Measurements from ENCODE around the gene RAPSN. TPM values are rescaled to one million over a fixed set of nuclear protein-coding genes. Genes with fewer than 3 reads are reported as not detected.
A peak's percentile ranks its signal among the peaks of the same experiment; 100 is the strongest.

The RAPSN gene
- polyA plus RNA-seq, 3 donors, result 1.2 TPM; not detected in 2

DNA sequence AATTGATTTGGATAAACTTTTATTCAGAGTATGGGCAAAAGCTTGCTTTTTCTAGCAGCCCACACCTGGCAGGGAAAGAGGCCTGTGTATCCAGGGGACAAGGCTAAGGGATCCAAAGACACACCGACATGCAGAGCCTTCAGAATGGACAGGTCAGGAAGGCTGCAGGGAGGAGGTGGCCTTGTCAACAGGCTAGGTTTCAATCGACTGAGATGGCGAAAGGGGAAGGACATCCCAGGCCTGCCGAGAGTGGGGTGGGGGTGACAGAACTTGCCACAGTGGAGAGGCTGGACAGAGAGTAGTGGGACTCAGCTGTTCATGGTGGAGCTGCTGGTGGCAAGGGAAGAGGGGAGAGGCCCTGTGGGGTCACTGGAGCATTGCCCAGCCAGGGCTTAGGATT, 45.8 kb downstream of the RAPSN start:
- Histone ChIP-seq H4K20me1 (ENCODE audit: insufficient read depth, low read length) (no peaks in the 10 kb centered on the region), H3K79me2 (ENCODE audit: insufficient read depth, low read length) (peaks cover 19% of the 10 kb centered on the region), H3K36me3 (replicated peaks in 1 of 2; ENCODE audit: control insufficient read depth in 1 of 2, insufficient read depth in 2 of 2, low read length in 2 of 2) (no peaks in the 10 kb centered on the region), H3K9me3 (replicated peaks in 1 of 2; ENCODE audit: control insufficient read depth in 1 of 2, insufficient read depth in 1 of 2, low read length in 2 of 2) (no peaks in the 10 kb centered on the region), H3K9ac (ENCODE audit: insufficient read depth, low read length, poor library complexity, severe bottlenecking) (no peak overlapping the region), H3K27me3 (ENCODE audit: control insufficient read depth in 2 of 2, insufficient read depth in 2 of 2, low read length in 2 of 2) (no peaks in the 10 kb centered on the region), H3K27ac (ENCODE audit: low read depth in 1 of 2, low read length in 2 of 2) (no peak overlapping the region), H3K4me1 (ENCODE audit: control insufficient read depth in 1 of 2, insufficient read depth in 2 of 2, low read length in 2 of 2) (peaks cover 55 to 69% of the 10 kb centered on the region in 2 donors), H2AFZ (ENCODE audit: insufficient read depth, low read depth, low read length, poor library complexity, severe bottlenecking) (peak overlapping the region; percentile 44), H3K4me2 (replicated peaks; ENCODE audit: extremely low read depth, low read length, poor library complexity, severe bottlenecking) (no peak overlapping the region), H3K4me3 (replicated peaks in 1 of 3; ENCODE audit: low read depth in 2 of 3, low read length in 3 of 3) (no peak overlapping the region)
- H3K4me3 Mint-ChIP-seq, result no peak overlapping the region
- peaks cover 0 to 2% (median 1%) of the 10 kb centered on the region in 3 donors for H3K27me3 Mint-ChIP-seq (ENCODE audit: low read depth in 3 of 3)
- H3K36me3 Mint-ChIP-seq, result no peaks in the 10 kb centered on the region
- peaks cover 56% of the 10 kb centered on the region for H3K4me1 Mint-ChIP-seq
- TF ChIP-seq, protein P1, sequence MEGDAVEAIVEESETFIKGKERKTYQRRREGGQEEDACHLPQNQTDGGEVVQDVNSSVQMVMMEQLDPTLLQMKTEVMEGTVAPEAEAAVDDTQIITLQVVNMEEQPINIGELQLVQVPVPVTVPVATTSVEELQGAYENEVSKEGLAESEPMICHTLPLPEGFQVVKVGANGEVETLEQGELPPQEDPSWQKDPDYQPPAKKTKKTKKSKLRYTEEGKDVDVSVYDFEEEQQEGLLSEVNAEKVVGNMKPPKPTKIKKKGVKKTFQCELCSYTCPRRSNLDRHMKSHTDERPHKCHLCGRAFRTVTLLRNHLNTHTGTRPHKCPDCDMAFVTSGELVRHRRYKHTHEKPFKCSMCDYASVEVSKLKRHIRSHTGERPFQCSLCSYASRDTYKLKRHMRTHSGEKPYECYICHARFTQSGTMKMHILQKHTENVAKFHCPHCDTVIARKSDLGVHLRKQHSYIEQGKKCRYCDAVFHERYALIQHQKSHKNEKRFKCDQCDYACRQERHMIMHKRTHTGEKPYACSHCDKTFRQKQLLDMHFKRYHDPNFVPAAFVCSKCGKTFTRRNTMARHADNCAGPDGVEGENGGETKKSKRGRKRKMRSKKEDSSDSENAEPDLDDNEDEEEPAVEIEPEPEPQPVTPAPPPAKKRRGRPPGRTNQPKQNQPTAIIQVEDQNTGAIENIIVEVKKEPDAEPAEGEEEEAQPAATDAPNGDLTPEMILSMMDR (IDR thresholded peaks at IDR 0.05), result no peak
- intact Hi-C loops (cut with micrococcal nuclease), result no loop called here
- 33% methylated on average over 4 of the region's 4 CpGs for WGBS (ENCODE audit: insufficient coverage)
- H3K27ac Mint-ChIP-seq, result peak overlapping the region in 5 of 7 donors; percentile 17 to 86 (median 60)
- DNase-seq, result peak in 1 of 3 donors; percentile 21
- no peaks in the 10 kb centered on the region for H3K9me3 Mint-ChIP-seq

DNA sequence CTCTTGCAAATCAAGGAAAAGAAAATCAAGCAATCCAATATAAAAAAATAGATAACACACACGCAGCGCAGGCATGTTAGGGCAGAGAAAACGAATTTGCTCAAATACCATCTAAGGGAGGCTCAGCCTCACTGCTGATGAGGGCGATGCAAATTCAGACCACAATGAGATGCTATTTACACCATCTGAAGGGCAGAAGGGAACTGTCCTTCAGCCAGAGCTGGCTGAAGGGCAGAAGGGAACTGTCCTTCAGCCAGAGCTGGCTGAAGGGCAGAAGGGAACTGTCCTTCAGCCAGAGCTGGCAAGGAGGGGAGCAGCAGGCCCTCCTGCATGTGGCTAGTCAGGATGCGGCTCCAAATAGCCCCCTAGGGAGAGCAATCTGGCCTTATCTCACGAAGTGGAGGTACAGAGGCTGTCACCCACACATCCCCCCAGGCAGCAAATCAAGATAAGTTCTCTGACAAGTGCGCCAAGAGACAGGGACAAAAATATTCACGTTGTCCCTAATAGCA, 48.1 kb downstream of the RAPSN start:
- Histone ChIP-seq H3K4me3 (replicated peaks in 1 of 3; ENCODE audit: low read depth in 2 of 3, low read length in 3 of 3) (peak overlapping the region; percentile 2 to 71 (median 33)), H4K20me1 (ENCODE audit: insufficient read depth, low read length) (no peaks in the 10 kb centered on the region), H3K9me3 (replicated peaks in 1 of 2; ENCODE audit: control insufficient read depth in 1 of 2, insufficient read depth in 1 of 2, low read length in 2 of 2) (no peaks in the 10 kb centered on the region), H3K9ac (ENCODE audit: insufficient read depth, low read length, poor library complexity, severe bottlenecking) (peak overlapping the region; percentile 70), H3K4me2 (replicated peaks; ENCODE audit: extremely low read depth, low read length, poor library complexity, severe bottlenecking) (peak overlapping the region; percentile 65), H2AFZ (ENCODE audit: insufficient read depth, low read depth, low read length, poor library complexity, severe bottlenecking) (peak overlapping the region; percentile 43), H3K79me2 (ENCODE audit: insufficient read depth, low read length) (peaks cover 12% of the 10 kb centered on the region), H3K27ac (ENCODE audit: low read depth in 1 of 2, low read length in 2 of 2) (peak overlapping the region; percentile 71 to 74), H3K36me3 (replicated peaks in 1 of 2; ENCODE audit: control insufficient read depth in 1 of 2, insufficient read depth in 2 of 2, low read length in 2 of 2) (no peaks in the 10 kb centered on the region), H3K27me3 (ENCODE audit: control insufficient read depth in 2 of 2, insufficient read depth in 2 of 2, low read length in 2 of 2) (no peaks in the 10 kb centered on the region), H3K4me1 (ENCODE audit: control insufficient read depth in 1 of 2, insufficient read depth in 2 of 2, low read length in 2 of 2) (peaks cover 42 to 55% of the 10 kb centered on the region in 2 donors)
- H3K4me3 Mint-ChIP-seq, result peak overlapping the region; percentile 70 to 88
- peak in 1 of 3 donors; percentile 44 for DNase-seq
- no peaks in the 10 kb centered on the region for H3K36me3 Mint-ChIP-seq
- peak overlapping the region; percentile 86 to 96 (median 91) for H3K27ac Mint-ChIP-seq
- no peaks in the 10 kb centered on the region for H3K9me3 Mint-ChIP-seq
- TF ChIP-seq, protein P1 (IDR thresholded peaks at IDR 0.05), result no peak
- H3K27me3 Mint-ChIP-seq (ENCODE audit: low read depth in 3 of 3), result peaks cover 0 to 2% (median 1%) of the 10 kb centered on the region in 3 donors
- intact Hi-C loops (cut with micrococcal nuclease), result no loop called here
- WGBS (ENCODE audit: insufficient coverage), result 0% methylated on average over 1 of the region's 8 CpGs
- H3K4me1 Mint-ChIP-seq, result peaks cover 48% of the 10 kb centered on the region
